B cell (primary cell): ENCODE results near the gene ACMSD. TPM values are rescaled to one million over a fixed set of nuclear protein-coding genes. Genes with fewer than 3 reads are reported as not detected.
A peak's percentile ranks its signal among the peaks of the same experiment; 100 is the strongest.

ENCODE experiments used
- ATAC-seq: fragments of 200-7000 bp; cut with Tn5 transposase; one replicate; pipeline ENCODE4 v1.10.0; 2021; ENCODE audit warnings: low read depth, mild to moderate bottlenecking, moderate number of reproducible peaks, moderate library complexity
- CTCF ChIA-PET: fragments of 350-600 bp; sonication (Branson Sonifier 250); formaldehyde crosslinking; loops from one replicate; lab custom pipeline; 2021; ENCODE audit warnings: antibody characterized with exemption, inconsistent platforms; lab: Charles Lee
- POLR2A ChIA-PET: fragments of 350-600 bp; sonication (Branson Sonifier 250); formaldehyde crosslinking; loops from one replicate; lab custom pipeline; 2021; ENCODE audit warnings: antibody characterized with exemption; lab: Charles Lee
- DNase-seq: peaks from one replicate; pipeline ENCODE4 v3.0.0; 2013
- H2AFZ ChIP-seq: 2 replicates; pipeline ENCODE4 v1.6.1; 2012; ENCODE audit warnings: mild to moderate bottlenecking, low read depth, low read length; ENCODE audit not compliant: insufficient read depth, poor library complexity, severe bottlenecking
- H3K27ac ChIP-seq, 2 donors: 1 replicate in 1 of 2; 2 replicates in 1 of 2; pipeline ENCODE4 v1.5.1; 2012 to 2013; ENCODE audit warnings: low read length in 2 of 2, mild to moderate bottlenecking in 2 of 2, moderate library complexity in 1 of 2
- H3K27me3 ChIP-seq, 4 experiments: fragments of 200-600 bp in 1 of 4; sonication (generic) in 1 of 4; replicated peaks in 1 of 4; 1 replicate in 2 of 4; 2 replicates in 2 of 4; pipeline versions ENCODE4 v1.6.1 to v1.7.0; 2013 to 2016; ENCODE audit warnings: low read length in 3 of 4, mild to moderate bottlenecking in 2 of 4, mixed read lengths in 1 of 4, moderate library complexity in 1 of 4; ENCODE audit not compliant: insufficient read depth in 4 of 4, control insufficient read depth in 3 of 4; ENCODE audit errors: control extremely low read depth in 1 of 4
- H3K36me3 ChIP-seq, 2 experiments: replicated peaks in 1 of 2; 1 replicate in 1 of 2; 2 replicates in 1 of 2; pipeline versions ENCODE4 v1.6.1 to v1.7.1; 2013; ENCODE audit warnings: low read length in 1 of 2; ENCODE audit not compliant: insufficient read depth in 2 of 2, control insufficient read depth in 1 of 2; ENCODE audit errors: control extremely low read depth in 1 of 2, extremely low read depth in 1 of 2
- H3K4me1 ChIP-seq, 2 donors: fragments of 200-600 bp in 1 of 2; sonication (generic) in 1 of 2; 1 replicate in 1 of 2; 2 replicates in 1 of 2; pipeline versions ENCODE4 v1.5.1 to v1.6.1; 2013 to 2017; ENCODE audit warnings: low read length in 2 of 2; ENCODE audit not compliant: control insufficient read depth in 2 of 2, insufficient read depth in 2 of 2
- H3K4me2 ChIP-seq: replicated peaks from 2 replicates; pipeline ENCODE3; 2012; ENCODE audit warnings: mild to moderate bottlenecking, low read depth, low read length; ENCODE audit not compliant: poor library complexity, severe bottlenecking
- H3K4me3 ChIP-seq, 5 experiments: fragments of 200-600 bp in 1 of 5; sonication (generic) in 1 of 5; 1 replicate in 3 of 5; 2 replicates in 2 of 5; pipeline versions ENCODE4 v1.5.1 to v1.7.0; 2011 to 2016; ENCODE audit warnings: low read length in 4 of 5, mild to moderate bottlenecking in 4 of 5, low read depth in 2 of 5, control low read depth in 1 of 5, moderate library complexity in 1 of 5; ENCODE audit not compliant: insufficient read depth in 1 of 5; ENCODE audit errors: control extremely low read depth in 1 of 5, extremely low read depth in 1 of 5
- H3K79me2 ChIP-seq: fragments of 200-600 bp; sonication (generic); one replicate; pipeline ENCODE4 v1.6.0; 2016; ENCODE audit warnings: low read length; ENCODE audit not compliant: control insufficient read depth, insufficient read depth
- H3K9ac ChIP-seq: fragments of 200-600 bp; sonication (generic); 2 replicates; pipeline ENCODE4 v1.6.1; 2017; ENCODE audit warnings: mild to moderate bottlenecking, low read length, moderate library complexity
- H3K9me3 ChIP-seq, 3 donors: one replicate each; pipeline versions ENCODE4 v1.6.1 to v1.7.1; 2013; ENCODE audit warnings: low read length in 2 of 3; ENCODE audit not compliant: control insufficient read depth in 2 of 3, insufficient read depth in 1 of 3; ENCODE audit errors: control extremely low read depth in 1 of 3
- H4K20me1 ChIP-seq: 2 replicates; pipeline ENCODE4 v1.6.0; 2012; ENCODE audit warnings: mild to moderate bottlenecking, low read length; ENCODE audit not compliant: insufficient read depth, control insufficient read depth, poor library complexity, severe bottlenecking
- H3K27ac Mint-ChIP-seq: one replicate; pipeline ENCODE4 v1.8.0; 2021; ENCODE audit warnings: mixed read lengths
- H3K27me3 Mint-ChIP-seq: one replicate; pipeline ENCODE4 v1.8.0; 2021; ENCODE audit warnings: mixed read lengths
- H3K4me1 Mint-ChIP-seq: one replicate; pipeline ENCODE4 v1.8.0; 2021; ENCODE audit warnings: mixed read lengths
- H3K4me3 Mint-ChIP-seq: one replicate; pipeline ENCODE4 v1.8.0; 2021; ENCODE audit warnings: mixed read lengths
- H3K9me3 Mint-ChIP-seq: one replicate; pipeline ENCODE4 v1.8.0; 2022; ENCODE audit warnings: mixed read lengths; ENCODE audit not compliant: insufficient read depth
- CTCF ChIP-seq: fragments of 200-600 bp; IDR thresholded peaks from one replicate; pipeline ENCODE4 v1.8.0; 2022; ENCODE audit warnings: antibody characterized with exemption, mild to moderate bottlenecking
- EZH2 ChIP-seq: IDR thresholded peaks from 2 replicates; pipeline ENCODE4 v1.6.1; 2012; ENCODE audit warnings: borderline replicate concordance, low read depth, mild to moderate bottlenecking, moderate library complexity, low read length; ENCODE audit not compliant: insufficient read depth, poor library complexity, severe bottlenecking
- intact Hi-C: fragments of 100-400 bp; cut with micrococcal nuclease; formaldehyde crosslinking; loops from one replicate; pipeline ENCODE4 v1.10.0; 2022
- polyA plus RNA-seq: library from polyadenylated mRNA; depleted of rRNA; stranded (reverse); fragments of >200 nt; gene quantifications from 2 replicates; pipeline ENCODE4 v1.2.3, GENCODE V29; 2012
- total RNA-seq, 2 donors: library from RNA; stranded (reverse); fragments of 120-200 nt in 1 of 2; gene quantifications; 1 replicate in 1 of 2; 2 replicates in 1 of 2; pipeline versions ENCODE4 v1.2.3 to v1.2.4, GENCODE V29; 2013 to 2022

ACMSD gene
- total and polyA plus RNA-seq, 2 donors (not counting 1 experiment from before 2014, with no cell fraction given): not detected

GRCh38 chr2:134897932-134898331 lies 59.5 kb downstream of the ACMSD start:
- ChIA-PET CTCF (interaction anchor here (0.8 to 2.6 kb wide), 12 partner anchors 11 to 780 kb away, joined by 3 to 35 read pairs (median 5); no protein-coding TSS in a partner anchor), POLR2A (no interaction called here)
- no peak overlapping the region for H3K27ac ChIP-seq
- H3K4me1 Mint-ChIP-seq: no peaks in the 10 kb centered on the region
- no peak overlapping the region for H3K27ac Mint-ChIP-seq
- H3K4me1 ChIP-seq: no peaks in the 10 kb centered on the region
- intact Hi-C loops: loop anchor here (1.0 to 5.0 kb wide), 6 partner anchors 116 to 1011 kb away; no protein-coding TSS in a partner anchor
- H3K79me2 ChIP-seq: no peaks in the 10 kb centered on the region
- H3K36me3 ChIP-seq: no peaks in the 10 kb centered on the region
- DNase-seq (peak; percentile 24), ATAC-seq (no peak)
- no peaks in the 10 kb centered on the region for H3K9me3 Mint-ChIP-seq
- H2AFZ ChIP-seq: no peak overlapping the region
- H4K20me1 ChIP-seq: no peaks in the 10 kb centered on the region
- H3K9ac ChIP-seq: no peak overlapping the region
- no peak overlapping the region for H3K4me2 ChIP-seq
- TF ChIP-seq CTCF (peak; percentile 84), EZH2 (no peak)
- H3K27me3 ChIP-seq: no peaks in the 10 kb centered on the region
- no peaks in the 10 kb centered on the region for H3K9me3 ChIP-seq
- H3K4me3 ChIP-seq: no peak overlapping the region
- no peaks in the 10 kb centered on the region for H3K27me3 Mint-ChIP-seq
- no peak overlapping the region for H3K4me3 Mint-ChIP-seq

DNA sequence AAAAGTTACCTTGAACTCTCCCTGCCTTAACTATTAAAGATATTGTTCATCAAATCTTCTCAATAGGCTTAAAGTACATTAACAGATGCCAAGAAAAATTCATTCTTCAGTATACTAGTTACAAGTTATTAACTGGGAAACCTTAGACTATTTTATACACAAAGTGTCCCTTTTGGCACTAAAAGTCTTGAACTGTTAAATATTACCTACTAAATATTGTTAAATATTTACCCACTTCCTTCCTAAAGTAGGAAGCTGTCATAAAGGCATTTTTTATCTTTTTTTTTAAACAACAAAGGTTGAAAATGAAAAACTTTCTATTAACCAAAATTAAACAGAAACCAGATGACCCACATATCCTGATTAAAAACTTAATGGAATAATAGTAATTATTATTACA lies 60.8 kb downstream of the ACMSD start:
- intact Hi-C loops: loop anchor here (5.0 kb wide), 4 partner anchors 117 to 1012 kb away; no protein-coding TSS in a partner anchor
- Histone ChIP-seq H3K27me3 (no peaks in the 10 kb centered on the region), H4K20me1 (no peaks in the 10 kb centered on the region), H3K9ac (no peak overlapping the region), H3K27ac (no peak overlapping the region), H3K79me2 (no peaks in the 10 kb centered on the region), H3K36me3 (no peaks in the 10 kb centered on the region), H3K4me3 (no peak overlapping the region), H2AFZ (no peak overlapping the region), H3K4me1 (no peaks in the 10 kb centered on the region), H3K9me3 (no peaks in the 10 kb centered on the region), H3K4me2 (no peak overlapping the region)
- no peak overlapping the region for H3K27ac Mint-ChIP-seq
- no peak for ATAC-seq
- no peak for DNase-seq
- ChIA-PET CTCF (interaction anchor here (2.3 to 2.6 kb wide), 2 partner anchors 439 to 447 kb away, joined by 20 to 35 read pairs; no protein-coding TSS in a partner anchor), POLR2A (no interaction called here)
- no peak overlapping the region for H3K4me3 Mint-ChIP-seq
- no peaks in the 10 kb centered on the region for H3K4me1 Mint-ChIP-seq
- TF ChIP-seq EZH2 (no peak), CTCF (no peak)
- H3K9me3 Mint-ChIP-seq: no peaks in the 10 kb centered on the region
- no peaks in the 10 kb centered on the region for H3K27me3 Mint-ChIP-seq
